GM12892 (cell line): ENCODE results near the gene DDC.

Experiments
- POLR2A ChIP-seq: IDR thresholded peaks from 2 replicates; pipeline ENCODE4 v1.6.1; 2011; ENCODE audit warnings: low read depth, low read length, control low read depth
- TAF1 ChIP-seq: IDR thresholded peaks from 2 replicates; pipeline ENCODE4 v1.6.1; 2011; ENCODE audit warnings: low read depth, mild to moderate bottlenecking, control low read depth, low read length, borderline replicate concordance

DNA sequence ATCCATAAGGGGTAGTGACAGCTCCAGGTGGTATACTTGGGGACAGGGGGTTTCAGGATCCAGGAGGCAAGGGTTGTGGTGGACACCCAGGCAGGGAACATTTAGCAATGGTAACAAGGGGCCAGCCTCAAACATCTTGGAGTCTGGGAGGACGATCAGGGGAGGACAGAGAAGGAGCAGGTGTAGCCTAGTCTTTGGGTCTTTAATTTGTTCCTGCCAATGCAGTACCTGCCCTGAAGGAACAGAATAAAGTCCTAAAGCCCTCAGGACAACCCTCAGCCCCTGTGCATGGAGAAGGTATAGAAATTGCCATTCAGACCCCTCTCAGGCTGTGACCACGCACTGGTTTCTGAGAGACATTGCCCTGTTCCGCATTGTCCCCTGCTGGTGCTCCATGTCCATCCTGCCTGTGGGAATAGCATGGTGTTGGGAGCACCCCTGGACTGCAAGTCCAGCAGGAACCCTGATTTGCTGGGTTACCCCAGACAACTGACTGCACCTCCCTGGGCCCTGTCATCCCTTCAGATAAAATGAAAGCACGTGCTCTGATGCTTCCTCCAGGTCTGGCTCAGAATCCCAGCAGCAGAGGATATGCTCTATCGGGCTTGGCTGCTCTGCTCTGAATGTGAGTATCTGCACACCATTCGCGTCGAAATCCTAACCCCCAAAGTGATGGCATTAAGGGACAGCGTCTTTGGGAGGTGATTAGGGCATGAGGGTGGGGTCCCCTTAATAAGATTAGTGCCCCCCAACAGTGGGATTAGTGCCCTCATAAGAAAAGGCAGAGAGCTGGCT lies 24.2 kb downstream of the DDC start:
- no peak for TF ChIP-seq TAF1
- TF ChIP-seq POLR2A = no peak
